Body of pancreas (tissue), 4 donors: ENCODE measurements around the gene FREM3.

Experiments used
- POLR2A ChIP-seq, 3 donors: fragments of 450-650 bp; IDR thresholded peaks; one replicate each; pipeline ENCODE4 v1.6.1; 2016; ENCODE audit warnings: antibody characterized with exemption in 3 of 3, mild to moderate bottlenecking in 2 of 3
- TF ChIP-seq, protein P1 (sequence below), 7 experiments: fragments of 450-650 bp in 4 of 7; fragments of 200-600 bp in 3 of 7; sonication (generic) in 3 of 7; IDR thresholded peaks; one replicate each; pipeline ENCODE4 v1.5.1; 2016 to 2019; ENCODE audit warnings: antibody characterized with exemption in 7 of 7

DNA sequence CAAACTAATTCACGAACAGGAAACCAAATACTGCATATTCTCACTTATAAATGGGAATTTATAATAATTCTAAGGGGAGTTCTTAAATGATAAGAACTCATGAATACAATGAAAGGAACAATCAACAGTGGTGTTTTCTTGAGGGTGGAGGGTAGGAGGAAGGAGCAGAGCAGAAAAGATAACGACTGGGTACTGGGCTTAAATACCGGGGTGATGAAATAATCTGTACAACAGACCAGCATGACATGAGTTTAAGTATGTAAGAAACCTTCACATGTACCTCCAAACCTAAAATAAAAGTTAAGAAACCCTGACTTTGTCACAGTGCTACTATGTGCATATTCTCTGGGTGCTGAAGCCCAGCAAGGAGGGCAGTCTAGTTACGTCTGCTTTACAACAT, 6.6 kb downstream of the FREM3 start:
- TF ChIP-seq, protein P1, sequence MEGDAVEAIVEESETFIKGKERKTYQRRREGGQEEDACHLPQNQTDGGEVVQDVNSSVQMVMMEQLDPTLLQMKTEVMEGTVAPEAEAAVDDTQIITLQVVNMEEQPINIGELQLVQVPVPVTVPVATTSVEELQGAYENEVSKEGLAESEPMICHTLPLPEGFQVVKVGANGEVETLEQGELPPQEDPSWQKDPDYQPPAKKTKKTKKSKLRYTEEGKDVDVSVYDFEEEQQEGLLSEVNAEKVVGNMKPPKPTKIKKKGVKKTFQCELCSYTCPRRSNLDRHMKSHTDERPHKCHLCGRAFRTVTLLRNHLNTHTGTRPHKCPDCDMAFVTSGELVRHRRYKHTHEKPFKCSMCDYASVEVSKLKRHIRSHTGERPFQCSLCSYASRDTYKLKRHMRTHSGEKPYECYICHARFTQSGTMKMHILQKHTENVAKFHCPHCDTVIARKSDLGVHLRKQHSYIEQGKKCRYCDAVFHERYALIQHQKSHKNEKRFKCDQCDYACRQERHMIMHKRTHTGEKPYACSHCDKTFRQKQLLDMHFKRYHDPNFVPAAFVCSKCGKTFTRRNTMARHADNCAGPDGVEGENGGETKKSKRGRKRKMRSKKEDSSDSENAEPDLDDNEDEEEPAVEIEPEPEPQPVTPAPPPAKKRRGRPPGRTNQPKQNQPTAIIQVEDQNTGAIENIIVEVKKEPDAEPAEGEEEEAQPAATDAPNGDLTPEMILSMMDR (IDR thresholded peaks at IDR 0.05) = no peak
- no peak for TF ChIP-seq POLR2A (IDR thresholded peaks at IDR 0.05)
